ENCODE measurements around the gene STAG3.

The STAG3 gene

GRCh38 chr7:100157334-100158228, 20.1 kb upstream of the STAG3 start:
- Histone ChIP-seq H3K56ac (ENCODE audit: low read length) (peak overlapping the region; percentile 86), H3K9ac (ENCODE audit: low read length) (peak overlapping the region; percentile 92), H4K5ac (ENCODE audit: low read length) (no peak overlapping the region), H3K79me2 (ENCODE audit: control insufficient read depth, insufficient read depth, low read length) (no peaks in the 10 kb centered on the region), H2BK5ac (ENCODE audit: low read length) (no peak overlapping the region), H3K4me1 (ENCODE audit: control insufficient read depth, low read depth, low read length) (peaks cover 12% of the 10 kb centered on the region), H2BK15ac (replicated peaks; ENCODE audit: low read depth) (no peak overlapping the region), H3K36me3 (ENCODE audit: control insufficient read depth, insufficient read depth, low read length) (peaks cover 11% of the 10 kb centered on the region), H3K4ac (ENCODE audit: low read depth, low read length) (peak overlapping the region; percentile 83), H3K23ac (ENCODE audit: low read length) (peak overlapping the region; percentile 45), H3K4me2 (ENCODE audit: low read length) (peak overlapping the region; percentile 79), H3K18ac (ENCODE audit: low read length) (peak overlapping the region; percentile 42), H2BK120ac (ENCODE audit: low read depth, low read length) (peak overlapping the region; percentile 17), H4K8ac (ENCODE audit: low read depth, low read length) (no peak overlapping the region), H3K4me3 (ENCODE audit: low read length) (peak overlapping the region; percentile 84), H2AK5ac (ENCODE audit: low read length) (peak overlapping the region; percentile 9), H3K27ac (ENCODE audit: low read depth, low read length) (peak overlapping the region; percentile 79), H3K27me3 (ENCODE audit: insufficient read depth, low read length, poor library complexity) (no peaks in the 10 kb centered on the region), H3K79me1 (ENCODE audit: low read length) (peaks cover 15% of the 10 kb centered on the region)
- WGBS (ENCODE audit: extremely low coverage, insufficient coverage, low lambda C conversion rate): no CpG with 5 or more reads among the region's 32 CpGs
- DNase-seq: peak; percentile 89

- H3K79me1 ChIP-seq (ENCODE audit: low read length): peaks cover 15% of the 10 kb centered on the region
- peak within 1 kb of the TSS; percentile 9 for H2AK5ac ChIP-seq (ENCODE audit: low read length)
- H3K9ac ChIP-seq (ENCODE audit: low read length): peak within 1 kb of the TSS; percentile 92
- H3K4ac ChIP-seq (ENCODE audit: low read depth, low read length): peak within 1 kb of the TSS; percentile 83
- H3K27me3 ChIP-seq (ENCODE audit: insufficient read depth, low read length, poor library complexity): no peaks in the 10 kb centered on the region
- peak within 1 kb of the TSS; percentile 84 for H3K4me3 ChIP-seq (ENCODE audit: low read length)
- peaks cover 12% of the 10 kb centered on the region for H3K4me1 ChIP-seq (ENCODE audit: control insufficient read depth, low read depth, low read length)
- H3K18ac ChIP-seq (ENCODE audit: low read length): peak within 1 kb of the TSS; percentile 42
- H4K5ac ChIP-seq (ENCODE audit: low read length): no peak within 1 kb of the TSS
- peak within 1 kb of the TSS; percentile 17 for H2BK120ac ChIP-seq (ENCODE audit: low read depth, low read length)
- H3K56ac ChIP-seq (ENCODE audit: low read length): peak within 1 kb of the TSS; percentile 86
- peak; percentile 94 for DNase-seq
- peak within 1 kb of the TSS; percentile 79 for H3K4me2 ChIP-seq (ENCODE audit: low read length)
- no CpG with 5 or more reads among the region's 87 CpGs for WGBS (ENCODE audit: extremely low coverage, insufficient coverage, low lambda C conversion rate)
- peaks cover 11% of the 10 kb centered on the region for H3K36me3 ChIP-seq (ENCODE audit: control insufficient read depth, insufficient read depth, low read length)
- peak within 1 kb of the TSS; percentile 42 for H4K8ac ChIP-seq (ENCODE audit: low read depth, low read length)
- peak within 1 kb of the TSS; percentile 45 for H3K23ac ChIP-seq (ENCODE audit: low read length)
- H2BK15ac ChIP-seq (replicated peaks; ENCODE audit: low read depth): no peak within 1 kb of the TSS
- no peak within 1 kb of the TSS for H2BK5ac ChIP-seq (ENCODE audit: low read length)
- peak within 1 kb of the TSS; percentile 79 for H3K27ac ChIP-seq (ENCODE audit: low read depth, low read length)
- H3K79me2 ChIP-seq (ENCODE audit: control insufficient read depth, insufficient read depth, low read length): no peaks in the 10 kb centered on the region
These were observed 19.3 kb upstream of the STAG3 start, which contains the start of gene TRAPPC14 for GRCh38 chr7:100158229-100159098. TSS of gene TRAPPC14 (minus strand) at chr7:100158723. CDS start at chr7:100158499, 224 bp downstream.

- Histone ChIP-seq H3K79me2 (ENCODE audit: control insufficient read depth, insufficient read depth, low read length) (no peaks in the 10 kb centered on the region), H3K4me2 (ENCODE audit: low read length) (no peak overlapping the region), H4K8ac (ENCODE audit: low read depth, low read length) (no peak overlapping the region), H3K4me1 (ENCODE audit: control insufficient read depth, low read depth, low read length) (peaks cover 10% of the 10 kb centered on the region), H2AK5ac (ENCODE audit: low read length) (no peak overlapping the region), H2BK15ac (replicated peaks; ENCODE audit: low read depth) (no peak overlapping the region), H3K27me3 (ENCODE audit: insufficient read depth, low read length, poor library complexity) (no peaks in the 10 kb centered on the region), H3K4me3 (ENCODE audit: low read length) (no peak overlapping the region), H3K4ac (ENCODE audit: low read depth, low read length) (no peak overlapping the region), H3K23ac (ENCODE audit: low read length) (no peak overlapping the region), H2BK5ac (ENCODE audit: low read length) (no peak overlapping the region), H3K9ac (ENCODE audit: low read length) (peak overlapping the region; percentile 62), H3K27ac (ENCODE audit: low read depth, low read length) (peak overlapping the region; percentile 27), H2BK120ac (ENCODE audit: low read depth, low read length) (no peak overlapping the region), H4K5ac (ENCODE audit: low read length) (no peak overlapping the region), H3K36me3 (ENCODE audit: control insufficient read depth, insufficient read depth, low read length) (peaks cover 11% of the 10 kb centered on the region), H3K79me1 (ENCODE audit: low read length) (peaks cover 15% of the 10 kb centered on the region), H3K18ac (ENCODE audit: low read length) (no peak overlapping the region), H3K56ac (ENCODE audit: low read length) (peak overlapping the region; percentile 66)
- DNase-seq: peak; percentile 68
- WGBS (ENCODE audit: extremely low coverage, insufficient coverage, low lambda C conversion rate): no CpG with 5 or more reads among the region's 7 CpGs
These were observed 18.6 kb upstream of the STAG3 start for GRCh38 chr7:100159099-100159623.

- H3K18ac ChIP-seq (ENCODE audit: low read length): no peak overlapping the region
- H2BK15ac ChIP-seq (replicated peaks; ENCODE audit: low read depth): no peak overlapping the region
- H3K4me1 ChIP-seq (ENCODE audit: control insufficient read depth, low read depth, low read length): peaks cover 8% of the 10 kb centered on the region
- H3K36me3 ChIP-seq (ENCODE audit: control insufficient read depth, insufficient read depth, low read length): peaks cover 11% of the 10 kb centered on the region
- H3K27ac ChIP-seq (ENCODE audit: low read depth, low read length): no peak overlapping the region
- H3K56ac ChIP-seq (ENCODE audit: low read length): no peak overlapping the region
- no peak overlapping the region for H4K5ac ChIP-seq (ENCODE audit: low read length)
- no peak for DNase-seq
- no CpG with 5 or more reads among the region's 18 CpGs for WGBS (ENCODE audit: extremely low coverage, insufficient coverage, low lambda C conversion rate)
- no peak overlapping the region for H4K8ac ChIP-seq (ENCODE audit: low read depth, low read length)
- no peak overlapping the region for H3K23ac ChIP-seq (ENCODE audit: low read length)
- H3K9ac ChIP-seq (ENCODE audit: low read length): no peak overlapping the region
- H2BK5ac ChIP-seq (ENCODE audit: low read length): no peak overlapping the region
- H3K27me3 ChIP-seq (ENCODE audit: insufficient read depth, low read length, poor library complexity): no peaks in the 10 kb centered on the region
- no peak overlapping the region for H3K4me2 ChIP-seq (ENCODE audit: low read length)
- no peak overlapping the region for H3K4me3 ChIP-seq (ENCODE audit: low read length)
- H3K4ac ChIP-seq (ENCODE audit: low read depth, low read length): no peak overlapping the region
- no peaks in the 10 kb centered on the region for H3K79me2 ChIP-seq (ENCODE audit: control insufficient read depth, insufficient read depth, low read length)
- H2BK120ac ChIP-seq (ENCODE audit: low read depth, low read length): no peak overlapping the region
- H2AK5ac ChIP-seq (ENCODE audit: low read length): no peak overlapping the region
- H3K79me1 ChIP-seq (ENCODE audit: low read length): peaks cover 14% of the 10 kb centered on the region
These were observed 17.7 kb upstream of the STAG3 start for GRCh38 chr7:100160067-100160466.

GRCh38 chr7:100163006-100163531, 14.6 kb upstream of the STAG3 start:
- Histone ChIP-seq H3K9ac (ENCODE audit: low read length) (no peak overlapping the region), H3K56ac (ENCODE audit: low read length) (no peak overlapping the region), H3K4me2 (ENCODE audit: low read length) (no peak overlapping the region), H3K36me3 (ENCODE audit: control insufficient read depth, insufficient read depth, low read length) (no peaks in the 10 kb centered on the region), H3K79me1 (ENCODE audit: low read length) (no peaks in the 10 kb centered on the region), H2BK120ac (ENCODE audit: low read depth, low read length) (no peak overlapping the region), H3K79me2 (ENCODE audit: control insufficient read depth, insufficient read depth, low read length) (no peaks in the 10 kb centered on the region), H3K27ac (ENCODE audit: low read depth, low read length) (no peak overlapping the region), H3K18ac (ENCODE audit: low read length) (no peak overlapping the region), H4K8ac (ENCODE audit: low read depth, low read length) (no peak overlapping the region), H2AK5ac (ENCODE audit: low read length) (no peak overlapping the region), H3K4me1 (ENCODE audit: control insufficient read depth, low read depth, low read length) (peaks cover 9% of the 10 kb centered on the region), H4K5ac (ENCODE audit: low read length) (no peak overlapping the region), H2BK5ac (ENCODE audit: low read length) (no peak overlapping the region), H2BK15ac (replicated peaks; ENCODE audit: low read depth) (no peak overlapping the region), H3K27me3 (ENCODE audit: insufficient read depth, low read length, poor library complexity) (no peaks in the 10 kb centered on the region), H3K4me3 (ENCODE audit: low read length) (no peak overlapping the region), H3K23ac (ENCODE audit: low read length) (no peak overlapping the region), H3K4ac (ENCODE audit: low read depth, low read length) (no peak overlapping the region)
- DNase-seq: peak; percentile 76
- no CpG with 5 or more reads among the region's 6 CpGs for WGBS (ENCODE audit: extremely low coverage, insufficient coverage, low lambda C conversion rate)

Measured in mesendoderm (in vitro differentiated cells).